ENCODE measurements around the gene ASCC1.

DNA sequence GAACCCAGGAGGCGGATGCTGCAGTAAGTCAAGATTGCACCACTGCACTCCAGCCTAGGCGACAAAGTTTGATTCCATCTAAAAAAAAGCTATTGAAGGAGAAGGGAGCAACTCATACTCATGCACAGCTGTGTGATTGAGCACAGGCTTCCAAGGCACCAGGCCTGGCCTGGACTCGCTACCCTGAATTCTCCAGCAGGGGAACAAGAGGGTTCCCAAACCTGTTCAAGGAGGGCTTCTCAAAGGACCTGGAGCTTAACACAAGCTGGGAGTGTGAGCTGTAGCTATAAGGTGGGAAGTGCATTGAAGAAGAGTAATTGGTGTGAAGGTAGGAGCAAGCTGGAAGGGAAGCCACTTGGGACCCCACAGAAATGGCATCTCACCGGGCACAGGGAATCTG is 42.5 kb upstream of the ASCC1 start:
- TF ChIP-seq, protein P1, sequence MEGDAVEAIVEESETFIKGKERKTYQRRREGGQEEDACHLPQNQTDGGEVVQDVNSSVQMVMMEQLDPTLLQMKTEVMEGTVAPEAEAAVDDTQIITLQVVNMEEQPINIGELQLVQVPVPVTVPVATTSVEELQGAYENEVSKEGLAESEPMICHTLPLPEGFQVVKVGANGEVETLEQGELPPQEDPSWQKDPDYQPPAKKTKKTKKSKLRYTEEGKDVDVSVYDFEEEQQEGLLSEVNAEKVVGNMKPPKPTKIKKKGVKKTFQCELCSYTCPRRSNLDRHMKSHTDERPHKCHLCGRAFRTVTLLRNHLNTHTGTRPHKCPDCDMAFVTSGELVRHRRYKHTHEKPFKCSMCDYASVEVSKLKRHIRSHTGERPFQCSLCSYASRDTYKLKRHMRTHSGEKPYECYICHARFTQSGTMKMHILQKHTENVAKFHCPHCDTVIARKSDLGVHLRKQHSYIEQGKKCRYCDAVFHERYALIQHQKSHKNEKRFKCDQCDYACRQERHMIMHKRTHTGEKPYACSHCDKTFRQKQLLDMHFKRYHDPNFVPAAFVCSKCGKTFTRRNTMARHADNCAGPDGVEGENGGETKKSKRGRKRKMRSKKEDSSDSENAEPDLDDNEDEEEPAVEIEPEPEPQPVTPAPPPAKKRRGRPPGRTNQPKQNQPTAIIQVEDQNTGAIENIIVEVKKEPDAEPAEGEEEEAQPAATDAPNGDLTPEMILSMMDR (conservative IDR thresholded peaks at IDR 0.05): no peak
- TF ChIP-seq ZFX (IDR thresholded peaks at IDR 0.05): no peak
